GM23248 (cell line): ENCODE results near the gene VRK3. TPM values are rescaled to one million over a fixed set of nuclear protein-coding genes. Genes with fewer than 3 reads are reported as not detected.

Experiments
- DNase-seq: peaks from one replicate; pipeline ENCODE4 v3.0.0-alpha.2; 2015
- H2AFZ ChIP-seq: fragments of 200-600 bp; sonication (generic); 2 replicates; pipeline ENCODE4 v1.6.1; 2016; ENCODE audit warnings: antibody characterized with exemption
- H3F3A ChIP-seq: fragments of 200-600 bp; sonication (generic); 2 replicates; pipeline ENCODE4 v1.6.1; 2016; ENCODE audit warnings: mild to moderate bottlenecking, antibody characterized with exemption, mixed run types; ENCODE audit not compliant: insufficient read depth
- H3K27ac ChIP-seq: fragments of 200-600 bp; sonication (generic); 2 replicates; pipeline ENCODE4 v1.5.1; 2016; ENCODE audit warnings: mild to moderate bottlenecking
- H3K27me3 ChIP-seq: fragments of 200-600 bp; sonication (generic); replicated peaks from 2 replicates; pipeline ENCODE4 v1.6.1; 2016; ENCODE audit warnings: mild to moderate bottlenecking; ENCODE audit not compliant: insufficient read depth
- H3K36me3 ChIP-seq: fragments of 200-600 bp; sonication (generic); 2 replicates; pipeline ENCODE4 v1.6.1; 2016; ENCODE audit warnings: low read depth, mild to moderate bottlenecking
- H3K4me1 ChIP-seq: fragments of 200-600 bp; sonication (generic); 2 replicates; pipeline ENCODE4 v1.6.1; 2016; ENCODE audit warnings: mild to moderate bottlenecking; ENCODE audit not compliant: insufficient read depth
- H3K4me2 ChIP-seq: fragments of 200-600 bp; sonication (generic); one replicate; pipeline ENCODE4 v1.6.1; 2016; ENCODE audit warnings: mild to moderate bottlenecking; ENCODE audit not compliant: unreplicated experiment
- H3K4me3 ChIP-seq: fragments of 200-600 bp; sonication (generic); 2 replicates; pipeline ENCODE4 v1.5.1; 2016; ENCODE audit warnings: mild to moderate bottlenecking
- H3K79me2 ChIP-seq: fragments of 200-600 bp; sonication (generic); 2 replicates; pipeline ENCODE4 v1.6.1; 2016; ENCODE audit warnings: mild to moderate bottlenecking; ENCODE audit not compliant: insufficient read depth
- H3K9ac ChIP-seq: fragments of 200-600 bp; sonication (generic); 2 replicates; pipeline ENCODE4 v1.6.1; 2016; ENCODE audit warnings: mild to moderate bottlenecking
- H3K9me2 ChIP-seq: fragments of 200-600 bp; sonication (generic); 2 replicates; pipeline ENCODE4 v1.6.1; 2016; ENCODE audit warnings: mixed run types, mild to moderate bottlenecking, moderate library complexity; ENCODE audit not compliant: insufficient read depth
- H3K9me3 ChIP-seq: fragments of 200-600 bp; sonication (generic); one replicate; pipeline ENCODE4 v1.6.1; 2017; ENCODE audit warnings: low read depth
- H4K20me1 ChIP-seq: fragments of 200-600 bp; sonication (generic); 2 replicates; pipeline ENCODE4 v1.6.0; 2016; ENCODE audit not compliant: insufficient read depth
- EZH2 ChIP-seq: fragments of 200-600 bp; sonication (generic); IDR thresholded peaks from 2 replicates; pipeline ENCODE4 v1.6.1; 2018; ENCODE audit warnings: antibody characterized with exemption, mild to moderate bottlenecking; ENCODE audit not compliant: insufficient read depth, poor library complexity, severe bottlenecking
- EZH2phosphoT487 ChIP-seq: fragments of 200-600 bp; sonication (generic); IDR thresholded peaks from 2 replicates; pipeline ENCODE4 v1.6.1; 2018; ENCODE audit warnings: antibody characterized with exemption, moderate library complexity, mild to moderate bottlenecking, low read depth; ENCODE audit not compliant: insufficient read depth
- WGBS, 2 experiments: methylation state at CpG; one replicate each; pipeline ENCODE4 v1.1.6; 2015 to 2017; ENCODE audit warnings: low lambda C conversion rate in 2 of 2, low coverage in 1 of 2; ENCODE audit errors: missing lambda C conversion rate in 2 of 2; 5-methylcytosine and 5-hydroxymethylcytosine counted together
- in situ Hi-C: fragments of 300-500 bp; cut with MboI; formaldehyde crosslinking; loops from 2 replicates; pipeline ENCODE4 v1.15.0; 2020
- polyA plus RNA-seq: library from polyadenylated mRNA; unstranded; fragments of >200 nt; fragmentation: Nextera tagmentation; extraction: Ambion mirVana; gene quantifications from 2 replicates; pipeline ENCODE4 v1.2.1, GENCODE V29; 2016
- total RNA-seq: library from RNA; depleted of rRNA; stranded (reverse); fragments of >200 nt; shearing (Covaris generic); gene quantifications from 2 replicates; pipeline ENCODE4 v1.2.3, GENCODE V29; 2014

Gene VRK3
- total and polyA plus RNA-seq, 2 experiments from 2014 or later: 30.8 to 45.6 TPM

DNA sequence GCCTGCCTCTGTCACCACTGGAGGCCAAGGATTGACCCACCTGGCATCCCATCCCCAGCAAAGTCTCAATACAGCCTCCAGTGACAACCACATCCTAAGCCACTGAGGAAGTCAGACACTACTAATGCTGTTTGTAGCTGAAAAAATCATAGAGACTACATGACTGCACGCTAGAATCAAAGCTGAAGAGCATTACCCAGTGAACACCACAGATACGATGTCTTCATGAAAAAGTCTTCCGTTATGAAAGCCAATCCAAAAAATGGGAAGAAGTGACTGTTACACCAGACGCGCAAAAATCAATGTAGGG is 84.7 kb downstream of the VRK3 start:
- TF ChIP-seq EZH2: no peak
- TF ChIP-seq EZH2phosphoT487: no peak
- H3K9me3 ChIP-seq: no peaks in the 10 kb centered on the region
- H3K4me1 ChIP-seq: no peaks in the 10 kb centered on the region
- H3F3A ChIP-seq: no peaks in the 10 kb centered on the region
- DNase-seq: no peak
- in situ Hi-C loops: loop anchor here (25.0 kb wide), 1 partner anchor 197 kb away; no protein-coding TSS in a partner anchor
- H3K27ac ChIP-seq: no peak overlapping the region
- no peaks in the 10 kb centered on the region for H3K79me2 ChIP-seq
- H4K20me1 ChIP-seq: no peaks in the 10 kb centered on the region
- 81 to 88% methylated on average over 5 of the region's 5 CpGs for WGBS, 2 experiments
- no peaks in the 10 kb centered on the region for H3K36me3 ChIP-seq
- H3K4me2 ChIP-seq: no peak overlapping the region
- H3K9ac ChIP-seq: no peak overlapping the region
- no peak overlapping the region for H3K4me3 ChIP-seq
- H3K9me2 ChIP-seq: no peaks in the 10 kb centered on the region
- no peak overlapping the region for H2AFZ ChIP-seq
- H3K27me3 ChIP-seq: 0 out of 2 replicates have a peak, but pooled peaks cover 10% of the 10 kb centered on the region

GRCh38 chr19:49939721-49940481 is 85.3 kb downstream of the VRK3 start:
- H4K20me1 ChIP-seq: no peaks in the 10 kb centered on the region
- no peak overlapping the region for H3K4me2 ChIP-seq
- no peaks in the 10 kb centered on the region for H3K79me2 ChIP-seq
- 48 to 58% methylated on average over 7 of the region's 7 CpGs for WGBS, 2 experiments
- DNase-seq: no peak
- H2AFZ ChIP-seq: no peak overlapping the region
- H3K36me3 ChIP-seq: no peaks in the 10 kb centered on the region
- no peak overlapping the region for H3K4me3 ChIP-seq
- no peaks in the 10 kb centered on the region for H3F3A ChIP-seq
- in situ Hi-C loops: loop anchor here (25.0 kb wide), 1 partner anchor 197 kb away; no protein-coding TSS in a partner anchor
- 0 out of 2 replicates have a peak, but pooled peaks cover 10% of the 10 kb centered on the region for H3K27me3 ChIP-seq
- no peak overlapping the region for H3K27ac ChIP-seq
- H3K4me1 ChIP-seq: no peaks in the 10 kb centered on the region
- no peak for TF ChIP-seq EZH2
- no peak for TF ChIP-seq EZH2phosphoT487
- H3K9ac ChIP-seq: no peak overlapping the region
- H3K9me3 ChIP-seq: no peaks in the 10 kb centered on the region
- H3K9me2 ChIP-seq: no peaks in the 10 kb centered on the region

- no peaks in the 10 kb centered on the region for H3K4me1 ChIP-seq
- no peak overlapping the region for H3K27ac ChIP-seq
- no peak for DNase-seq
- no peaks in the 10 kb centered on the region for H3K79me2 ChIP-seq
- no peaks in the 10 kb centered on the region for H4K20me1 ChIP-seq
- H3K9me2 ChIP-seq: no peaks in the 10 kb centered on the region
- 0 out of 2 replicates have a peak, but pooled peaks cover 10% of the 10 kb centered on the region for H3K27me3 ChIP-seq
- no peaks in the 10 kb centered on the region for H3K36me3 ChIP-seq
- H3K9me3 ChIP-seq: no peaks in the 10 kb centered on the region
- TF ChIP-seq EZH2phosphoT487 (no peak), EZH2 (no peak)
- no peak overlapping the region for H3K4me3 ChIP-seq
- WGBS, 2 experiments: 66 to 67% methylated on average over 4 of the region's 4 CpGs
- H3K4me2 ChIP-seq: no peak overlapping the region
- no peaks in the 10 kb centered on the region for H3F3A ChIP-seq
- H2AFZ ChIP-seq: no peak overlapping the region
- no peak overlapping the region for H3K9ac ChIP-seq
- in situ Hi-C loops: loop anchor here (25.0 kb wide), 1 partner anchor 199 kb away; no protein-coding TSS in a partner anchor
These were observed 86.5 kb downstream of the VRK3 start for GRCh38 chr19:49938662-49939061.

DNA sequence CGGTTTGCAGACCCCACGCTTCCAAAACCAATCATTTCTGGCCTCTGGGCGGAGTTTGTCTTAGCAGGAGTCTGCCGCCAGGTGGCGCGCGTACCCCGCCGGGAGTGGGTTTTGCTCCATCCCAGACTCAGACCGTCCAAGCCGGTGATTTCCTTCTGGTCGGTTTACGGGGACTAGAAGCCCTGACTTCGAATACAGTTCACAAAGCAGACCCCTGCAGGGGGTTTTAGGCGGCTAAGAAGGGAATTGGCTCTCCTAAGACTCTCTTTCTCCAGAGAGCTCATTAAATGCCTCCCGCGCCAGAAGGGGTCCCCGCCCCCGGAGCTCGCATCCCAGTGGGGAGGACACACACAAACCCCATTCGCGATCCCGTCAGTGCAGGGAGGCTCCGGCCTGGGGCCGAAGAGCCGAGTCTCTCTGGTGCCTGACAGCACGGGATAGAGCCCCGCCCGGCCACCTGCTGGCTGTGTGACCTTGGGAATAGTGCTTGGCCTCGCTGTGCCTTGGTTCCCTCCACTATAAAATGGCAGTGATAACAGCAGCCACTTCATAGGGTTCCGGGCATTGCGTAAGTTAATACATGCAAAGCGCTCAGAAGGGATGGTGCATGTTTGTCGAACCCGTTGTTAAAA is 87.3 kb downstream of the VRK3 start:
- Histone ChIP-seq H3K27ac (no peak overlapping the region), H2AFZ (peak overlapping the region; percentile 79), H3K36me3 (no peaks in the 10 kb centered on the region), H4K20me1 (no peaks in the 10 kb centered on the region), H3K4me3 (peak overlapping the region; percentile 65), H3K9ac (no peak overlapping the region), H3K27me3 (0 out of 2 replicates have a peak, but pooled peaks cover 2% of the 10 kb centered on the region), H3F3A (no peaks in the 10 kb centered on the region), H3K9me3 (no peaks in the 10 kb centered on the region), H3K4me1 (no peaks in the 10 kb centered on the region), H3K4me2 (peak overlapping the region; percentile 84), H3K79me2 (no peaks in the 10 kb centered on the region), H3K9me2 (no peaks in the 10 kb centered on the region)
- TF ChIP-seq EZH2phosphoT487 (no peak), EZH2 (no peak)
- in situ Hi-C loops: loop anchor here (25.0 kb wide), 1 partner anchor 199 kb away; no protein-coding TSS in a partner anchor
- 18 to 19% methylated on average over 35 of the region's 35 CpGs for WGBS, 2 experiments
- DNase-seq: peak; percentile 81
